Renal cortical epithelial cell (primary cell): ENCODE measurements around the gene PEX1. TPM values are rescaled to one million over a fixed set of nuclear protein-coding genes. Genes with fewer than 3 reads are reported as not detected.
A peak's percentile ranks its signal among the peaks of the same experiment; 100 is the strongest.
"Not testable (repeated sequence)": the region's sequence is repeated elsewhere in the genome, so short reads cannot be mapped to it uniquely, and the experiment has no call there.

Experiments
- DNase-seq: peaks from one replicate; pipeline ENCODE4 v3.0.0-alpha.2; 2011; ENCODE audit warnings: low read depth
- total RNA-seq: library from RNA; depleted of rRNA; stranded (reverse); fragments of >200 nt; gene quantifications from 2 replicates; pipeline ENCODE4 v1.2.3, GENCODE V29; 2014

The PEX1 gene
- 12.5 and 28.5 TPM in 2 replicates for total RNA-seq

- DNase-seq = peak; percentile 99
Measured at GRCh38 chr7:92528188-92528957, at the start of gene PEX1, which contains the start of gene RBM48. Gene PEX1 (minus strand): TSS chr7:92528520. CDS start chr7:92528435, 85 bp downstream. Gene RBM48 (plus strand): TSS chr7:92528795. CDS start chr7:92528814, 19 bp downstream.

GRCh38 chr7:92576296-92576695 lies 48.0 kb upstream of the PEX1 start:
- DNase-seq = no peak

GRCh38 chr7:92569137-92569536 lies 40.8 kb upstream of the PEX1 start:
- no peak for DNase-seq

GRCh38 chr7:92567460-92567859 lies 39.1 kb upstream of the PEX1 start:
- DNase-seq = no peak

- DNase-seq = no peak
Measured at GRCh38 chr7:92563345-92563744, 35.0 kb upstream of the PEX1 start.

GRCh38 chr7:92560602-92561001 lies 32.3 kb upstream of the PEX1 start:
- DNase-seq = no peak

- no peak for DNase-seq
Measured at GRCh38 chr7:92557808-92558362, 29.6 kb upstream of the PEX1 start.

- DNase-seq = no peak
Measured at GRCh38 chr7:92557249-92557648, 28.9 kb upstream of the PEX1 start.

GRCh38 chr7:92550194-92550593 lies 21.9 kb upstream of the PEX1 start:
- DNase-seq = no peak

GRCh38 chr7:92547579-92547978 lies 19.3 kb upstream of the PEX1 start:
- no peak for DNase-seq

- DNase-seq = no peak
Measured at GRCh38 chr7:92546856-92547497, 18.7 kb upstream of the PEX1 start.

- not testable (repeated sequence) for DNase-seq
Measured at GRCh38 chr7:92545116-92545515, 16.8 kb upstream of the PEX1 start.

GRCh38 chr7:92543542-92543941 lies 15.2 kb upstream of the PEX1 start:
- DNase-seq = not testable (repeated sequence)

- no peak for DNase-seq
Measured at GRCh38 chr7:92534572-92534971, 6.3 kb upstream of the PEX1 start.

GRCh38 chr7:92528958-92529264 lies 591 bp upstream of the PEX1 start:
- DNase-seq = no peak

- DNase-seq = peak; percentile 22
Measured at GRCh38 chr7:92527300-92528187, 776 bp downstream of the PEX1 start.

GRCh38 chr7:92523110-92523509 lies 5.2 kb downstream of the PEX1 start:
- no peak for DNase-seq

- DNase-seq = peak; percentile 61
Measured at GRCh38 chr7:92520024-92520423, 8.3 kb downstream of the PEX1 start.

- peak; percentile 40 for DNase-seq
Measured at GRCh38 chr7:92517631-92518030, 10.7 kb downstream of the PEX1 start.

GRCh38 chr7:92513167-92513902 lies 15.0 kb downstream of the PEX1 start:
- DNase-seq = no peak

GRCh38 chr7:92508946-92509345 lies 19.4 kb downstream of the PEX1 start:
- no peak for DNase-seq
